Measurements from ENCODE around the gene BMF. TPM values are rescaled to one million over a fixed set of nuclear protein-coding genes. Genes with fewer than 3 reads are reported as not detected.
"Not testable (repeated sequence)": the region's sequence is repeated elsewhere in the genome, so short reads cannot be mapped to it uniquely, and the experiment has no call there.

Gene BMF
- total RNA-seq, 2 donors from 2014 or later, result 4.3 to 16.1 TPM

GRCh38 chr15:40151499-40151898, 42.8 kb upstream of the BMF start:
- Histone ChIP-seq H3K27me3 (no peaks in the 10 kb centered on the region), H3K36me3 (replicated peaks in 1 of 2; ENCODE audit: insufficient read depth in 1 of 2, low read depth in 2 of 2) (no peaks in the 10 kb centered on the region), H3K27ac (no peak overlapping the region), H3K9me3 (no peaks in the 10 kb centered on the region), H3K4me1 (peaks cover 21% of the 10 kb centered on the region), H3K4me3 (no peak overlapping the region)
- DNase-seq, result no peak
- TF ChIP-seq POLR2A (IDR thresholded peaks at IDR 0.05), result no peak
- TF ChIP-seq CTCF (IDR thresholded peaks at IDR 0.05), result no peak
- WGBS, 2 donors, result 55 to 63% methylated on average over 6 of the region's 6 CpGs
- ATAC-seq, result no peak
- intact Hi-C loops (cut with DNase I), result no loop called here

- WGBS, 2 donors, result 56 to 69% methylated on average over 8 to 9 of the region's 9 CpGs
- Histone ChIP-seq H3K27ac (no peak overlapping the region), H3K4me1 (peaks cover 10% of the 10 kb centered on the region), H3K36me3 (replicated peaks in 1 of 2; ENCODE audit: insufficient read depth in 1 of 2, low read depth in 2 of 2) (no peaks in the 10 kb centered on the region), H3K4me3 (no peak overlapping the region), H3K9me3 (no peaks in the 10 kb centered on the region), H3K27me3 (no peaks in the 10 kb centered on the region)
- DNase-seq, result peak; percentile 38 to 72 (median 48)
- intact Hi-C loops (cut with DNase I), result no loop called here
- TF ChIP-seq POLR2A (IDR thresholded peaks at IDR 0.05) (no peak), CTCF (IDR thresholded peaks at IDR 0.05) (no peak)
- ATAC-seq, result no peak
Observed at GRCh38 chr15:40150163-40150925, 41.7 kb upstream of the BMF start.

GRCh38 chr15:40149339-40149738, 40.7 kb upstream of the BMF start:
- intact Hi-C loops (cut with DNase I), result no loop called here
- ATAC-seq, result no peak

GRCh38 chr15:40146037-40146436, 37.4 kb upstream of the BMF start:
- WGBS, 2 donors, result 89 to 91% methylated on average over 4 of the region's 4 CpGs
- Histone ChIP-seq H3K27ac (no peak overlapping the region), H3K27me3 (no peaks in the 10 kb centered on the region), H3K4me3 (no peak overlapping the region), H3K36me3 (replicated peaks in 1 of 2; ENCODE audit: insufficient read depth in 1 of 2, low read depth in 2 of 2) (no peaks in the 10 kb centered on the region), H3K4me1 (no peaks in the 10 kb centered on the region), H3K9me3 (no peaks in the 10 kb centered on the region)
- no peak for ATAC-seq
- intact Hi-C loops (cut with DNase I), result no loop called here
- no peak for DNase-seq
- TF ChIP-seq POLR2A (IDR thresholded peaks at IDR 0.05), result no peak
- no peak for TF ChIP-seq CTCF (IDR thresholded peaks at IDR 0.05)

More at GRCh38 chr15:40149339-40149738, 40.7 kb upstream of the BMF start:
- Histone ChIP-seq H3K27me3 (no peaks in the 10 kb centered on the region), H3K9me3 (no peaks in the 10 kb centered on the region), H3K27ac (no peak overlapping the region), H3K4me1 (peaks cover 1% of the 10 kb centered on the region), H3K36me3 (replicated peaks in 1 of 2; ENCODE audit: insufficient read depth in 1 of 2, low read depth in 2 of 2) (no peaks in the 10 kb centered on the region), H3K4me3 (no peak overlapping the region)
- TF ChIP-seq POLR2A (IDR thresholded peaks at IDR 0.05) (no peak), CTCF (IDR thresholded peaks at IDR 0.05) (no peak)
- DNase-seq, result no peak
- WGBS, 2 donors, result 78 to 91% methylated on average over 4 of the region's 4 CpGs

GRCh38 chr15:40142428-40142827, 33.7 kb upstream of the BMF start:
- no peak for ATAC-seq
- 62 to 71% methylated on average over 5 of the region's 5 CpGs for whole genome bisulfite sequencing, 2 donors
- Histone ChIP-seq H3K27me3 (no peaks in the 10 kb centered on the region), H3K27ac (no peak overlapping the region), H3K4me3 (no peak overlapping the region), H3K9me3 (no peaks in the 10 kb centered on the region), H3K4me1 (no peaks in the 10 kb centered on the region), H3K36me3 (replicated peaks in 1 of 2; ENCODE audit: insufficient read depth in 1 of 2, low read depth in 2 of 2) (no peaks in the 10 kb centered on the region)
- intact Hi-C loops (cut with DNase I), result no loop called here
- no peak for DNase-seq
- no peak for TF ChIP-seq POLR2A (IDR thresholded peaks at IDR 0.05)
- TF ChIP-seq CTCF (IDR thresholded peaks at IDR 0.05), result no peak

GRCh38 chr15:40138201-40138570, 29.5 kb upstream of the BMF start:
- H3K27me3 ChIP-seq; H3K4me1 ChIP-seq; DNase-seq; H3K9me3 ChIP-seq; H3K27ac ChIP-seq; H3K36me3 ChIP-seq (replicated peaks in 1 of 2; ENCODE audit: insufficient read depth in 1 of 2, low read depth in 2 of 2); intact Hi-C loops (cut with DNase I); H3K4me3 ChIP-seq; ATAC-seq: not testable (repeated sequence)
- WGBS, 2 donors, result 58 to 65% methylated on average over 3 of the region's 3 CpGs

Data from body of pancreas (tissue), 4 donors.